Calu3 (cell line): ENCODE measurements around the gene MYL11. TPM values are rescaled to one million over a fixed set of nuclear protein-coding genes. Genes with fewer than 3 reads are reported as not detected.

Experiments
- BruUV-seq: library from RNA; stranded (reverse); fragments of 400-500 nt; replicated peaks from 2 replicates; lab custom pipeline; 2021; lab: Mats Ljungman, UMichigan
- CTCF ChIA-PET: fragments of 300-600 bp; sonication (Branson Sonifier 250); formaldehyde crosslinking; loops from one replicate; lab custom pipeline; 2022; ENCODE audit warnings: antibody characterized with exemption; lab: Charles Lee
- DNase-seq: peaks from one replicate; pipeline ENCODE4 v3.0.0; 2022
- H3K27ac Mint-ChIP-seq: one replicate; pipeline ENCODE4 v1.8.0; 2022; ENCODE audit warnings: mixed read lengths; ENCODE audit not compliant: unreplicated experiment
- H3K27me3 Mint-ChIP-seq: one replicate; pipeline ENCODE4 v1.8.0; 2022; ENCODE audit warnings: mixed read lengths; ENCODE audit not compliant: unreplicated experiment
- H3K36me3 Mint-ChIP-seq: one replicate; pipeline ENCODE4 v1.8.0; 2022; ENCODE audit warnings: mild to moderate bottlenecking, moderate library complexity, mixed read lengths; ENCODE audit not compliant: insufficient read depth, unreplicated experiment
- H3K4me1 Mint-ChIP-seq: one replicate; pipeline ENCODE4 v1.8.0; 2022; ENCODE audit warnings: mild to moderate bottlenecking, low read depth, mixed read lengths; ENCODE audit not compliant: unreplicated experiment
- H3K4me3 Mint-ChIP-seq: one replicate; pipeline ENCODE4 v1.8.0; 2022; ENCODE audit warnings: mild to moderate bottlenecking, low read depth, moderate library complexity, mixed read lengths; ENCODE audit not compliant: unreplicated experiment
- H3K9me3 Mint-ChIP-seq: one replicate; pipeline ENCODE4 v1.8.0; 2022; ENCODE audit warnings: low read depth, mixed read lengths; ENCODE audit not compliant: unreplicated experiment
- CTCF ChIP-seq: fragments of 200-600 bp; IDR thresholded peaks from one replicate; pipeline ENCODE4 v1.8.0; 2022; ENCODE audit warnings: antibody characterized with exemption; ENCODE audit not compliant: unreplicated experiment
- intact Hi-C: fragments of 100-400 bp; cut with micrococcal nuclease; formaldehyde crosslinking; loops from one replicate; pipeline ENCODE4 v1.10.0; 2022; ENCODE audit not compliant: unreplicated experiment
- total RNA-seq: library from RNA; stranded (reverse); gene quantifications from 2 replicates; pipeline ENCODE4 v1.2.3, GENCODE V29; 2022

The MYL11 gene
- total RNA-seq, 1 experiment from 2014 or later, result not detected

- BruUV-seq, result no TSS peak
- no peaks in the 10 kb centered on the region for H3K27me3 Mint-ChIP-seq
- intact Hi-C loops, result no loop called here
- peaks cover 19% of the 10 kb centered on the region for H3K4me1 Mint-ChIP-seq
- H3K4me3 Mint-ChIP-seq, result no peak overlapping the region
- CTCF ChIA-PET, result no interaction called here
- DNase-seq, result no peak
- no peaks in the 10 kb centered on the region for H3K9me3 Mint-ChIP-seq
- no peak overlapping the region for H3K27ac Mint-ChIP-seq
- peaks cover 74% of the 10 kb centered on the region for H3K36me3 Mint-ChIP-seq
- no peak for TF ChIP-seq CTCF
Measured at GRCh38 chr16:30351001-30351441, 23.6 kb upstream of the MYL11 start.

GRCh38 chr16:30351586-30352419, 22.8 kb upstream of the MYL11 start:
- DNase-seq, result no peak
- H3K9me3 Mint-ChIP-seq, result no peaks in the 10 kb centered on the region
- peaks cover 81% of the 10 kb centered on the region for H3K36me3 Mint-ChIP-seq
- CTCF ChIA-PET, result no interaction called here
- no TSS peak for BruUV-seq
- no peaks in the 10 kb centered on the region for H3K27me3 Mint-ChIP-seq
- H3K4me1 Mint-ChIP-seq, result peaks cover 26% of the 10 kb centered on the region
- no peak for TF ChIP-seq CTCF
- peak overlapping the region; percentile 56 for H3K27ac Mint-ChIP-seq
- intact Hi-C loops, result no loop called here
- H3K4me3 Mint-ChIP-seq, result no peak overlapping the region

GRCh38 chr16:30352488-30353401, 21.9 kb upstream of the MYL11 start:
- no peak for TF ChIP-seq CTCF
- Mint-ChIP-seq H3K9me3 (no peaks in the 10 kb centered on the region), H3K27me3 (no peaks in the 10 kb centered on the region), H3K27ac (peak overlapping the region; percentile 21), H3K36me3 (peaks cover 86% of the 10 kb centered on the region), H3K4me3 (peak overlapping the region; percentile 90), H3K4me1 (peaks cover 36% of the 10 kb centered on the region)
- no peak for DNase-seq
- CTCF ChIA-PET, result no interaction called here
- intact Hi-C loops, result no loop called here
- no TSS peak for BruUV-seq

- BruUV-seq, result no TSS peak
- intact Hi-C loops, result loop anchor here (2.0 kb wide), 1 partner anchor 17 kb away; the partner anchor contains the start of gene TBC1D10B
- Mint-ChIP-seq H3K4me3 (peak overlapping the region; percentile 90), H3K27me3 (no peaks in the 10 kb centered on the region), H3K9me3 (no peaks in the 10 kb centered on the region), H3K36me3 (peaks cover 85% of the 10 kb centered on the region), H3K27ac (peak overlapping the region; percentile 99), H3K4me1 (peaks cover 42% of the 10 kb centered on the region)
- no peak for TF ChIP-seq CTCF
- no peak for DNase-seq
- CTCF ChIA-PET, result interaction anchor here (0.5 kb wide), 1 partner anchor 508 kb away, joined by 3 read pairs; no protein-coding TSS in a partner anchor
Measured at GRCh38 chr16:30353438-30354129, 21.0 kb upstream of the MYL11 start.
